Liver (tissue), 3 donors: Measurements from ENCODE around the gene MAP3K15.

Experiments
- TAF1 ChIP-seq: conservative IDR thresholded peaks from 2 replicates; pipeline ENCODE4 v1.6.1; 2016; ENCODE audit warnings: antibody characterized with exemption, mild to moderate bottlenecking
- TF ChIP-seq, protein P1 (sequence below): fragments of 150-350 bp; IDR thresholded peaks from 2 replicates; pipeline ENCODE4 v1.5.1; 2017; ENCODE audit warnings: improper control_type of control experiment, low read depth, low read length; ENCODE audit not compliant: missing input control
- TF ChIP-seq, protein P2 (sequence below): IDR thresholded peaks from 2 replicates; pipeline ENCODE4 v1.6.1; 2016; ENCODE audit warnings: antibody characterized with exemption, mild to moderate bottlenecking
- donor health status: healthy.
- donor health status: healthy.

- TF ChIP-seq, protein P1, sequence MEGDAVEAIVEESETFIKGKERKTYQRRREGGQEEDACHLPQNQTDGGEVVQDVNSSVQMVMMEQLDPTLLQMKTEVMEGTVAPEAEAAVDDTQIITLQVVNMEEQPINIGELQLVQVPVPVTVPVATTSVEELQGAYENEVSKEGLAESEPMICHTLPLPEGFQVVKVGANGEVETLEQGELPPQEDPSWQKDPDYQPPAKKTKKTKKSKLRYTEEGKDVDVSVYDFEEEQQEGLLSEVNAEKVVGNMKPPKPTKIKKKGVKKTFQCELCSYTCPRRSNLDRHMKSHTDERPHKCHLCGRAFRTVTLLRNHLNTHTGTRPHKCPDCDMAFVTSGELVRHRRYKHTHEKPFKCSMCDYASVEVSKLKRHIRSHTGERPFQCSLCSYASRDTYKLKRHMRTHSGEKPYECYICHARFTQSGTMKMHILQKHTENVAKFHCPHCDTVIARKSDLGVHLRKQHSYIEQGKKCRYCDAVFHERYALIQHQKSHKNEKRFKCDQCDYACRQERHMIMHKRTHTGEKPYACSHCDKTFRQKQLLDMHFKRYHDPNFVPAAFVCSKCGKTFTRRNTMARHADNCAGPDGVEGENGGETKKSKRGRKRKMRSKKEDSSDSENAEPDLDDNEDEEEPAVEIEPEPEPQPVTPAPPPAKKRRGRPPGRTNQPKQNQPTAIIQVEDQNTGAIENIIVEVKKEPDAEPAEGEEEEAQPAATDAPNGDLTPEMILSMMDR: no peak
- no peak for TF ChIP-seq TAF1
- TF ChIP-seq, protein P2, sequence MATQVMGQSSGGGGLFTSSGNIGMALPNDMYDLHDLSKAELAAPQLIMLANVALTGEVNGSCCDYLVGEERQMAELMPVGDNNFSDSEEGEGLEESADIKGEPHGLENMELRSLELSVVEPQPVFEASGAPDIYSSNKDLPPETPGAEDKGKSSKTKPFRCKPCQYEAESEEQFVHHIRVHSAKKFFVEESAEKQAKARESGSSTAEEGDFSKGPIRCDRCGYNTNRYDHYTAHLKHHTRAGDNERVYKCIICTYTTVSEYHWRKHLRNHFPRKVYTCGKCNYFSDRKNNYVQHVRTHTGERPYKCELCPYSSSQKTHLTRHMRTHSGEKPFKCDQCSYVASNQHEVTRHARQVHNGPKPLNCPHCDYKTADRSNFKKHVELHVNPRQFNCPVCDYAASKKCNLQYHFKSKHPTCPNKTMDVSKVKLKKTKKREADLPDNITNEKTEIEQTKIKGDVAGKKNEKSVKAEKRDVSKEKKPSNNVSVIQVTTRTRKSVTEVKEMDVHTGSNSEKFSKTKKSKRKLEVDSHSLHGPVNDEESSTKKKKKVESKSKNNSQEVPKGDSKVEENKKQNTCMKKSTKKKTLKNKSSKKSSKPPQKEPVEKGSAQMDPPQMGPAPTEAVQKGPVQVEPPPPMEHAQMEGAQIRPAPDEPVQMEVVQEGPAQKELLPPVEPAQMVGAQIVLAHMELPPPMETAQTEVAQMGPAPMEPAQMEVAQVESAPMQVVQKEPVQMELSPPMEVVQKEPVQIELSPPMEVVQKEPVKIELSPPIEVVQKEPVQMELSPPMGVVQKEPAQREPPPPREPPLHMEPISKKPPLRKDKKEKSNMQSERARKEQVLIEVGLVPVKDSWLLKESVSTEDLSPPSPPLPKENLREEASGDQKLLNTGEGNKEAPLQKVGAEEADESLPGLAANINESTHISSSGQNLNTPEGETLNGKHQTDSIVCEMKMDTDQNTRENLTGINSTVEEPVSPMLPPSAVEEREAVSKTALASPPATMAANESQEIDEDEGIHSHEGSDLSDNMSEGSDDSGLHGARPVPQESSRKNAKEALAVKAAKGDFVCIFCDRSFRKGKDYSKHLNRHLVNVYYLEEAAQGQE: no peak
Observed at GRCh38 chrX:19548934-19549333, 33.6 kb upstream of the MAP3K15 start.
